Fibroblast of mammary gland (primary cell): ENCODE results near the gene UNC45B.
"Not testable (repeated sequence)": the region's sequence is repeated elsewhere in the genome, so short reads cannot be mapped to it uniquely, and the experiment has no call there.

Experiments
- DNase-seq: peaks from one replicate; pipeline ENCODE4 v3.0.0-alpha.2; 2010; ENCODE audit warnings: low read depth
- H3K4me3 ChIP-seq: 2 replicates; pipeline ENCODE4 v1.5.1; 2011; ENCODE audit warnings: low read depth, mild to moderate bottlenecking, low read length, moderate library complexity; ENCODE audit not compliant: control insufficient read depth
- CTCF ChIP-seq: conservative IDR thresholded peaks from 2 replicates; pipeline ENCODE4 v1.5.1; 2011; ENCODE audit warnings: low read depth, low read length, inconsistent platforms; ENCODE audit not compliant: control insufficient read depth, insufficient read depth

UNC45B gene

GRCh38 chr17:35224436-35224835 lies 76.8 kb downstream of the UNC45B start:
- no peak for TF ChIP-seq CTCF
- no peak overlapping the region for H3K4me3 ChIP-seq
- no peak for DNase-seq

GRCh38 chr17:35227546-35227945 lies 79.9 kb downstream of the UNC45B start:
- TF ChIP-seq CTCF, result no peak
- H3K4me3 ChIP-seq, result no peak overlapping the region
- DNase-seq, result no peak

GRCh38 chr17:35229638-35230037 lies 82.0 kb downstream of the UNC45B start:
- no peak for TF ChIP-seq CTCF
- no peak for DNase-seq

GRCh38 chr17:35234315-35234714 lies 86.7 kb downstream of the UNC45B start:
- H3K4me3 ChIP-seq, DNase-seq: not testable (repeated sequence)

More at GRCh38 chr17:35229638-35230037, 82.0 kb downstream of the UNC45B start:
- no peak overlapping the region for H3K4me3 ChIP-seq

GRCh38 chr17:35235289-35235688 lies 87.7 kb downstream of the UNC45B start:
- DNase-seq, result no peak
- no peak overlapping the region for H3K4me3 ChIP-seq
- no peak for TF ChIP-seq CTCF

- no peak overlapping the region for H3K4me3 ChIP-seq
- TF ChIP-seq CTCF, result no peak
- no peak for DNase-seq
These were observed 88.3 kb downstream of the UNC45B start for GRCh38 chr17:35235917-35236316.

- no peak overlapping the region for H3K4me3 ChIP-seq
- no peak for TF ChIP-seq CTCF
- no peak for DNase-seq
These were observed 89.2 kb downstream of the UNC45B start for GRCh38 chr17:35236821-35237220.
